Measurements from ENCODE around the gene LIMS2.

Gene LIMS2

DNA sequence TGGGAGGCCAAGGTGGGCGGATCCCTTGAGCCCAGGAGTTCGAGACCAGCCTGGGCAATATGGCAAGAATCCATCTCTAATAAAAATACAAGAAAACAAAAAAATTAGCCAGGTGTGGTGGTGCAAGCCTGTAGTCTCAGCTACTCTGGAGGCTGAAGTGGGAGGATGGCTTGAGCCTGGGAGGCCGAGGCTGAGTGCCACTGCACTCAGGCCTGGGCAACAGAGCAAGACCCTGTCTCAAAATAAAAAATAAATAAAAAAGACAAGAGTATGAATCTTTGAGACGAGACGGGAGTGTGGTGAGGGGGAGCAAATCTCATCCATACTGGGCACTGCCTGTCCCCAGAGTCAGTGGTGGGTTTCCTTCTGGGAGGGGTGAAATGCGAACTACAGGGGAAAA is 17.2 kb downstream of the LIMS2 start:
- H3K9me3 ChIP-seq, result no peaks in the 10 kb centered on the region
- H3K4me1 ChIP-seq, result no peaks in the 10 kb centered on the region
- DNase-seq, result no peak
- no peak for TF ChIP-seq CTCF (IDR thresholded peaks at IDR 0.05; ENCODE audit: low read depth, low read length)
- no peaks in the 10 kb centered on the region for H3K36me3 ChIP-seq
- no peaks in the 10 kb centered on the region for H3K27me3 ChIP-seq
- no peak overlapping the region for H3K4me3 ChIP-seq (ENCODE audit: low read depth, low read length)

DNA sequence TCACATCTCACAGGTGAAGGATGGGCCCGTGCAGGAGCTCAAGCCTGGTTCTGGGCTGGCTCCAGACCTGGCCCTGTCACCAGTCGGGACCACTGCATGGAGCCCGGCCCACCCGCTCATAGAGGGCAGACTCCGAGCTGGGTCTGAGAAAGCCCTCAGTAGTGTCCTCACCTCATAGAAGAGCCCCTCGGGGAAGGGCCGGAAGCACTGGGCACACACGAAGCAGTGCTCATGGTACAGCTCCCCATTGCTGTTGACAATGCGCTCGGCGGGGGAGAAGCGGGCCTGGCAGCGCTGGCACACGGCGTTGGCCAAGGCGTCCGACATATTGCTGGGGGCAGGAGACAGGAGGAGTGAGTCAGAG is 18.1 kb downstream of the LIMS2 start:
- no peak for TF ChIP-seq CTCF (IDR thresholded peaks at IDR 0.05; ENCODE audit: low read depth, low read length)
- Histone ChIP-seq H3K27me3 (no peaks in the 10 kb centered on the region), H3K4me3 (ENCODE audit: low read depth, low read length) (no peak overlapping the region), H3K36me3 (no peaks in the 10 kb centered on the region), H3K9me3 (no peaks in the 10 kb centered on the region), H3K4me1 (peaks cover 6% of the 10 kb centered on the region)
- no peak for DNase-seq

GRCh38 chr2:127656569-127657231 is 18.6 kb downstream of the LIMS2 start:
- Histone ChIP-seq H3K36me3 (no peaks in the 10 kb centered on the region), H3K9me3 (no peaks in the 10 kb centered on the region), H3K4me1 (peaks cover 8% of the 10 kb centered on the region), H3K27me3 (no peaks in the 10 kb centered on the region), H3K4me3 (ENCODE audit: low read depth, low read length) (no peak overlapping the region)
- no peak for TF ChIP-seq CTCF (IDR thresholded peaks at IDR 0.05; ENCODE audit: low read depth, low read length)
- no peak for DNase-seq

- no peak for DNase-seq
- Histone ChIP-seq H3K36me3 (no peaks in the 10 kb centered on the region), H3K9me3 (no peaks in the 10 kb centered on the region), H3K4me1 (peaks cover 12% of the 10 kb centered on the region), H3K4me3 (ENCODE audit: low read depth, low read length) (no peak overlapping the region), H3K27me3 (no peaks in the 10 kb centered on the region)
- no peak for TF ChIP-seq CTCF (IDR thresholded peaks at IDR 0.05; ENCODE audit: low read depth, low read length)
Measured at GRCh38 chr2:127655209-127656073, 19.9 kb downstream of the LIMS2 start.

DNA sequence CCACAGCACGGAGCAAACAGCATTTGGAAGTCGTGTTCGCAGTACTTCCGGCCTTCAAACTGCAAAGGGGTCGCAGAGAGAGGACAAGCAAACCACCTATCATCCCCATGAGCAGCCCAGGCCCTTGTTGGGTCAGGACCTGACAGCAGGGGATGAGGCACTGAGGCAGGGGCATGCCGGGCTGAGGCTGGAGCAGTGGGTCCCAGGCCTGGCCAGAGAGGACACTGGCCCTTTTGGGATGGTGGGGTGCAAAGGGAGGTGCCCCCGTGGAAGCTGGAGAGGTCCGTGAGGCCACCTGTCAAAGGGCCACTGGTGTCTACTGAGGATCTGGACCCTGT is 20.5 kb downstream of the LIMS2 start:
- Histone ChIP-seq H3K27me3 (no peaks in the 10 kb centered on the region), H3K9me3 (no peaks in the 10 kb centered on the region), H3K36me3 (no peaks in the 10 kb centered on the region), H3K4me1 (peaks cover 12% of the 10 kb centered on the region), H3K4me3 (ENCODE audit: low read depth, low read length) (no peak overlapping the region)
- TF ChIP-seq CTCF (IDR thresholded peaks at IDR 0.05; ENCODE audit: low read depth, low read length), result no peak
- DNase-seq, result no peak

Data from BE2C (cell line).